Neural progenitor cell (in vitro differentiated cells): ENCODE data around the gene NOPCHAP1.
"Not testable (repeated sequence)": the region's sequence is repeated elsewhere in the genome, so short reads cannot be mapped to it uniquely, and the experiment has no call there.

ENCODE experiments used
- EZH2 ChIP-seq: fragments of 200-600 bp; sonication (generic); IDR thresholded peaks from 2 replicates; pipeline ENCODE4 v1.6.1; 2017; ENCODE audit warnings: antibody characterized with exemption, mild to moderate bottlenecking, moderate library complexity
- EZH2phosphoT487 ChIP-seq: fragments of 200-600 bp; sonication (generic); IDR thresholded peaks from 2 replicates; pipeline ENCODE4 v1.6.1; 2017; ENCODE audit warnings: antibody characterized with exemption
- TF ChIP-seq, protein P1 (sequence below): fragments of 200-600 bp; sonication (generic); IDR thresholded peaks from 2 replicates; pipeline ENCODE4 v1.5.1; 2017; ENCODE audit warnings: antibody characterized with exemption, mild to moderate bottlenecking

- TF ChIP-seq, protein P1, sequence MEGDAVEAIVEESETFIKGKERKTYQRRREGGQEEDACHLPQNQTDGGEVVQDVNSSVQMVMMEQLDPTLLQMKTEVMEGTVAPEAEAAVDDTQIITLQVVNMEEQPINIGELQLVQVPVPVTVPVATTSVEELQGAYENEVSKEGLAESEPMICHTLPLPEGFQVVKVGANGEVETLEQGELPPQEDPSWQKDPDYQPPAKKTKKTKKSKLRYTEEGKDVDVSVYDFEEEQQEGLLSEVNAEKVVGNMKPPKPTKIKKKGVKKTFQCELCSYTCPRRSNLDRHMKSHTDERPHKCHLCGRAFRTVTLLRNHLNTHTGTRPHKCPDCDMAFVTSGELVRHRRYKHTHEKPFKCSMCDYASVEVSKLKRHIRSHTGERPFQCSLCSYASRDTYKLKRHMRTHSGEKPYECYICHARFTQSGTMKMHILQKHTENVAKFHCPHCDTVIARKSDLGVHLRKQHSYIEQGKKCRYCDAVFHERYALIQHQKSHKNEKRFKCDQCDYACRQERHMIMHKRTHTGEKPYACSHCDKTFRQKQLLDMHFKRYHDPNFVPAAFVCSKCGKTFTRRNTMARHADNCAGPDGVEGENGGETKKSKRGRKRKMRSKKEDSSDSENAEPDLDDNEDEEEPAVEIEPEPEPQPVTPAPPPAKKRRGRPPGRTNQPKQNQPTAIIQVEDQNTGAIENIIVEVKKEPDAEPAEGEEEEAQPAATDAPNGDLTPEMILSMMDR: not testable (repeated sequence)
- not testable (repeated sequence) for TF ChIP-seq EZH2, EZH2phosphoT487
Observed at GRCh38 chr12:104948716-104949115, 37.4 kb upstream of the NOPCHAP1 start.
